Upper lobe of left lung (tissue), 4 donors: ENCODE data around the gene ARID1B.

Source experiments
- POLR2A ChIP-seq, 4 donors: fragments of 450-650 bp; IDR thresholded peaks; one replicate each; pipeline ENCODE4 v1.5.1; 2016 to 2017; ENCODE audit warnings: antibody characterized with exemption in 4 of 4, mild to moderate bottlenecking in 2 of 4
- TF ChIP-seq, protein P1 (sequence below), 6 experiments: fragments of 450-650 bp in 4 of 6; fragments of 200-600 bp in 2 of 6; sonication (generic) in 2 of 6; IDR thresholded peaks; one replicate each; pipeline ENCODE4 v1.5.1; 2016 to 2019; ENCODE audit warnings: antibody characterized with exemption in 6 of 6

- TF ChIP-seq POLR2A (IDR thresholded peaks at IDR 0.05) = no peak
- TF ChIP-seq, protein P1, sequence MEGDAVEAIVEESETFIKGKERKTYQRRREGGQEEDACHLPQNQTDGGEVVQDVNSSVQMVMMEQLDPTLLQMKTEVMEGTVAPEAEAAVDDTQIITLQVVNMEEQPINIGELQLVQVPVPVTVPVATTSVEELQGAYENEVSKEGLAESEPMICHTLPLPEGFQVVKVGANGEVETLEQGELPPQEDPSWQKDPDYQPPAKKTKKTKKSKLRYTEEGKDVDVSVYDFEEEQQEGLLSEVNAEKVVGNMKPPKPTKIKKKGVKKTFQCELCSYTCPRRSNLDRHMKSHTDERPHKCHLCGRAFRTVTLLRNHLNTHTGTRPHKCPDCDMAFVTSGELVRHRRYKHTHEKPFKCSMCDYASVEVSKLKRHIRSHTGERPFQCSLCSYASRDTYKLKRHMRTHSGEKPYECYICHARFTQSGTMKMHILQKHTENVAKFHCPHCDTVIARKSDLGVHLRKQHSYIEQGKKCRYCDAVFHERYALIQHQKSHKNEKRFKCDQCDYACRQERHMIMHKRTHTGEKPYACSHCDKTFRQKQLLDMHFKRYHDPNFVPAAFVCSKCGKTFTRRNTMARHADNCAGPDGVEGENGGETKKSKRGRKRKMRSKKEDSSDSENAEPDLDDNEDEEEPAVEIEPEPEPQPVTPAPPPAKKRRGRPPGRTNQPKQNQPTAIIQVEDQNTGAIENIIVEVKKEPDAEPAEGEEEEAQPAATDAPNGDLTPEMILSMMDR (IDR thresholded peaks at IDR 0.05) = no peak
Measured at GRCh38 chr6:156917213-156917612, 140.0 kb downstream of the ARID1B start.
